Erythroblast (primary cell): ENCODE measurements around the gene MTMR3.

Experiments used
- DNase-seq, 2 experiments: peaks; one replicate each; lab custom pipeline; 2025; lab: John Stamatoyannopoulos, UW
- GATA1 ChIP-seq: IDR thresholded peaks from 2 replicates; pipeline ENCODE4 v1.6.1; 2011; ENCODE audit warnings: low read depth, mild to moderate bottlenecking, control low read depth, low read length, moderate library complexity
- POLR2A ChIP-seq: IDR thresholded peaks from 2 replicates; pipeline ENCODE4 v1.6.1; 2011; ENCODE audit warnings: mild to moderate bottlenecking, low read length

Gene MTMR3

DNA sequence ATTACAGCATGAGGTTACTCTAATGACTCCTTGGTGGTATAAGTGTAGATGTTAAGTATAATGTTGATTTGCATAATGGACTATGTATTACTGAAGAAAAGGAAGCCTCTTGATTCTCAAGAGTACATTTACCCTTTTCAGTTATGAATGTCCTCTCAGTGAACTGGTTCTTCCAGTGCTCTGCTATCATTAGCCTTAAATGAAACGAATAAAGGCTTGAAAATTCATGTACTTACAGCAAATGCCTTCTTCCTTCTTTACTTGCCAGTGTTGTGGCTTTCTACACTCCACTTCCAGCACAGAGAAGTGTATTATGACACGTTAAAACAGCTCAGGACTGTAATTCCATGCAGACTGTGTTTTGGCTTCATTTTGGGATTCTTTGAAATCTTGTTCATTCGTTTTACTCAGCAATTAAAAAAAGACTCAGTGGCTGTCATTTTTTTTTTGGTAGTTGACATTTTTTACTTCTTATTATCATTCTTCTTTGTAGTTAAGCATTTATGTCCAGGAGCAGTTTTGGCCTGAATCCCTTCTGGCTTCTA is 96.9 kb downstream of the MTMR3 start:
- no peak for DNase-seq
- TF ChIP-seq GATA1 (no peak), POLR2A (no peak)

DNA sequence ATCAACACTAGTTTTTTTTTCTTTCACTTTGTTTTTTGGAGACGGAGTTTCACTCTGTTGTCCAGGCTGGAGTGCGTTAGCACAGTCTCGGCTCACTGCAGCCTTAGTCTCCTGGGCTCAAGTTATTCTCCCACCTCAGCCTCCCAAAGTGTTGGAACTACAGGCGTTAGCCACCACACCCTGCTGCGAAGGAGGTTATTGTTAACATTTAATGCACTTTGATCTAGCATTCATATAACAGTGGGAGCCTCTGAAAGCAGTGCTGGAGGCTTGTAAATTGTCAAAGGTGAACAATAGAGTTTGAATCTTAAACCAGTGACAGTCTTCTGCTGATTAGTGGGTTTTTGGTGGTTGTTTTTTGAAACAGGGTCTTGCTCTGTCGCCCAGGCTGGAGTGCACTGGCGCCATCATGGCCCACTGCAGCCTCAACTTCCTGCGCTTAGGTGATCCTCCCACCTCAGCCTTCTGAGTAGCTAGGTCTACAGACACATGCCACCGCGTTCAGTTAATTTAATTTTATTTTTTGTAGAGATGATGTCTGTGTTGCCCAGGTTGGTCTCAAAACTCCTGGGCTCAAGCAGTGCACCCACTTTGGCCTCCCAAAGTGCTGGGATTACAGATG is 100.4 kb downstream of the MTMR3 start:
- no peak for DNase-seq
- TF ChIP-seq POLR2A = no peak

GRCh38 chr22:29985912-29986311 is 102.9 kb downstream of the MTMR3 start:
- TF ChIP-seq POLR2A = no peak
- TF ChIP-seq GATA1 = no peak
- no peak for DNase-seq

- no peak for TF ChIP-seq POLR2A
- DNase-seq = no peak
Observed at GRCh38 chr22:29987137-29987536, 104.2 kb downstream of the MTMR3 start.

DNA sequence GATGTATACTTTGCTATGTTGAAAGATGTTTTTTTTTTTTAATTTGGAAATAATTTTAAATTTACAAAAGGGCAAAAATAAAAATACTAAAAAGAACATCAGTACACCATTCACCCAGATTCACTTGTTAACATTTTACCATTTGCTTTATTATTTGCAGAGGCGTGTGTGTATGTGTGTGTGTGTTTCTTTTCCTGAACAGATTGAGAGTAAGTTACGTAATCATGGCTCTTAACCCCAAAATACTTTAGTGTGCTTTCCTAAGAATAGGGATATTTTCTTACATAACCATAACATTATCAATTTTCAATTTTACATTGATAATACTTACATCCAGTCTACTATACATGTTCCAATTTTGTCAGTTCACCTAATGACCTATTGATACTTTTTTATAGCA is 105.7 kb downstream of the MTMR3 start:
- no peak for TF ChIP-seq POLR2A
- no peak for TF ChIP-seq GATA1
- DNase-seq = no peak

GRCh38 chr22:29989446-29989845 is 106.5 kb downstream of the MTMR3 start:
- TF ChIP-seq POLR2A (no peak), GATA1 (no peak)
- no peak for DNase-seq

GRCh38 chr22:29992341-29993275 is 109.6 kb downstream of the MTMR3 start:
- no peak for DNase-seq
- TF ChIP-seq POLR2A (no peak), GATA1 (no peak)

DNA sequence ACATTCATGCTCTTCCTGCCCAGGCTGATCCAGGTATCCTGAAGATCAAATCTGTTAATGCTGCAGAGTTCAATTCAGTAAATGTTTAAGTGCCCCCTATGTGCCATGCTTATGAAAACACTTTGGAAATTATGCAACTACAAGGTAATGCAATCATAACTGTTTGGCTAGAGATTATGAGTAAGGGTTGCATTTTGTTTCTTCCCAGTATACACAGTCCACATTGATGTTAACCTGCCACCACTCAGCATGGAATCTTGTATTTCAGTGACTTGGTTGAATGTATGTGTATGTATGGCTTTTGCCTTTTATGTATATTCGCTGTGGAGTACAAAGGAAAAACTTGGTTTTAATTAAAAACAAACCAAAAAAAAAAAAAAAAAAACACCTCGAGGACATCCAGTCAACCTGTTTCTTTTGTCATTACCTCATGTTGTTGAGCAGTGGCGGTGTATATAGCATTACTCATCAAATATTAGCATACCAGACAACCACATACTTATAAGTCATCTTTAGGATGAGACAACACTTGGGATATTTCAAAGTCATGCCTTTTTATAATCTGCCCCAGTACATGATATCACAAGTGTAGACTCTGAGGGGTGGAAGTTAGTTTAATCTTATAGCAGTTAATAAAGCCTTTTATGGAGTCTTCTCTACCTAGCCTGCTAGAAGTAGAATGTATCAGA is 111.2 kb downstream of the MTMR3 start:
- DNase-seq = peak; percentile 37 to 72
- TF ChIP-seq POLR2A (no peak), GATA1 (no peak)

GRCh38 chr22:29994943-29995342 is 112.0 kb downstream of the MTMR3 start:
- DNase-seq = peak; percentile 42 to 55
- no peak for TF ChIP-seq GATA1
- TF ChIP-seq POLR2A = no peak

GRCh38 chr22:29997107-29997506 is 114.1 kb downstream of the MTMR3 start:
- DNase-seq = no peak
- TF ChIP-seq GATA1 (no peak), POLR2A (no peak)

GRCh38 chr22:29997516-29997915 is 114.5 kb downstream of the MTMR3 start:
- DNase-seq = no peak
- TF ChIP-seq POLR2A (no peak), GATA1 (no peak)

- no peak for DNase-seq
- TF ChIP-seq GATA1 (no peak), POLR2A (no peak)
Observed at GRCh38 chr22:29998627-29999384, 115.8 kb downstream of the MTMR3 start.

- DNase-seq = no peak
- TF ChIP-seq GATA1 (no peak), POLR2A (no peak)
Observed at GRCh38 chr22:30000566-30000965, 117.6 kb downstream of the MTMR3 start.
